NCI-H1092 (cell line): Measurements from ENCODE around the gene GSTM2.
"Not testable (repeated sequence)": the region's sequence is repeated elsewhere in the genome, so short reads cannot be mapped to it uniquely, and the experiment has no call there.

Experiments
- DNase-seq: peaks from one replicate; lab custom pipeline; 2025; lab: John Stamatoyannopoulos, UW

GSTM2 gene

DNA sequence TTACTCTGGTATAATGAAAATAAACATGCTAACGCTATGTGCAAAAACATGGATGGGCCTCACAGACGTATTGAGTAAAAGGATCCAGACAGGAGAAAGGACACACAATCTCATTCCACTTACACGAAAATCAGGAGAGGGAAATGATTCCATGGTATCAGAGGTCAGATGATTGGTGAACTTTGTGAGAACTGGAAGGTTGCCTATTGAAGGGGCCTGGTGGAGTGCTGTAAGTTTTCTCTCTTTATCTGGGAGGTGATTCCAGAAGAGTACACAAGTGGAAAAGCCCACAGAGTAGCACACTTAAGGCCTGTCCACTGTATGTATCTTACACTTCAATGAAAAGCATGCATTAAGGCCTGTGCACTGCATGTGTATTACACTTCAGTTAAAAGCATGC is 9.6 kb downstream of the GSTM2 start:
- no peak for DNase-seq

- not testable (repeated sequence) for DNase-seq
Measured at GRCh38 chr1:109678637-109679036, 10.8 kb downstream of the GSTM2 start.

- not testable (repeated sequence) for DNase-seq
Measured at GRCh38 chr1:109684777-109685176, 16.9 kb downstream of the GSTM2 start.

DNA sequence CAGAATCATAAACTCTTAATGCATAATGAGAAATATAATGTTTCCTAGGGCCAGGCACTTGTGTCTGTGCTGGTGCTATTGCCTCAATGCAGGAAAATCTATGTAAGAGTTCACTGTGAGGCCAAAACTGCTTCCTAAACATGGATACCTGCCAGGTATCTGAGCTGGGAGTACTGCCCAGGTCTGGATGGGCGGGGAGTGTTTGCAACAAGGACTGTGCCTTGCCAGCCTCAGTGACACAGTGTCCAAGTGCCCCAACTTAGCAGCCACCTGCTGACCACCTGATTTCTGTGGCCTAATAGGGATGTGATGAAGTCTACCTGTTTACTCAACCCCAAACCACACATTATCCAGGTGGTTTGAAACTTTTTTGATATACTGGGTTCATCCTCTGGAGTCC is 17.5 kb downstream of the GSTM2 start:
- DNase-seq: not testable (repeated sequence)

DNA sequence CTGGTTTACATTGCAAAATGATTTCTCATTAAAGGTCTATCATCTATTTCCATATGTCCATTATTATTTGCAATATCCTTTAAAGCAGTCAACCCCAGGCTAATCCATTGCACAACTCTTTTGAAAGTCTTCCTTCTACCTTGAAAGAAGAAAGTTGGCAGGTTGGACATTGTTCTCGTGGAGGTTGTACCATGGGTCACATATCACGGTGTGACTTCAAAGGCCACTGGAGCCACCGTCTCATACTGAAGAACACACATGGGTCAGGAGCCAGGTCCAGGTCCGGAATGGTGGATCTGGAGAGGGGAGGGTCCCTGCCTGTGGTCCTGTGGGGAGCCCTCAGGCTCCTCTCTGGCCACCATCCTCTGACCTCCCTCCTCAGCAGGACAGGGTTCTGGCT is 18.0 kb downstream of the GSTM2 start:
- not testable (repeated sequence) for DNase-seq

DNA sequence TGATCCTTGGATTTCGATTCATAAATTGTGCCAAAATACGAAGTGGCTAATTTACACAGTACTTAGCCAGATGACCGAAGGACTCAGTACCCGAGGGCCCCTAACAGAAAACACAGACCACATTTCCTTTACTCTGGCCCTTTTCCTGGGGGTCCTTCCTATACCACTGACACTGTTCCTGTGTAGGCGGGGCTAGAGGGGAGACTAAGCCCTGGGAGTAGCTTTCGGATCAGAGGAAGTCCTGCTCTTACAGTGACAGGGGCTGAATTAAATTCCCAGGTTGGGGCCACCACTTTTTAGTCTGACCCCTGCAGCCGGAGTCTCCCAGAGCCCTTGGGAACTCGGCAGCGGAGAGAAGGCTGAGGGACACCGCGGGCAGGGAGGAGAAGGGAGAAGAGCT is 19.3 kb downstream of the GSTM2 start:
- DNase-seq: not testable (repeated sequence)

GRCh38 chr1:109687641-109688499 is 20.0 kb downstream of the GSTM2 start, which contains the start of gene GSTM1:
Gene GSTM1, plus strand, starts transcription at chr1:109687817. Its CDS starts 57 bp downstream, at chr1:109687874.
- no peak for DNase-seq

DNA sequence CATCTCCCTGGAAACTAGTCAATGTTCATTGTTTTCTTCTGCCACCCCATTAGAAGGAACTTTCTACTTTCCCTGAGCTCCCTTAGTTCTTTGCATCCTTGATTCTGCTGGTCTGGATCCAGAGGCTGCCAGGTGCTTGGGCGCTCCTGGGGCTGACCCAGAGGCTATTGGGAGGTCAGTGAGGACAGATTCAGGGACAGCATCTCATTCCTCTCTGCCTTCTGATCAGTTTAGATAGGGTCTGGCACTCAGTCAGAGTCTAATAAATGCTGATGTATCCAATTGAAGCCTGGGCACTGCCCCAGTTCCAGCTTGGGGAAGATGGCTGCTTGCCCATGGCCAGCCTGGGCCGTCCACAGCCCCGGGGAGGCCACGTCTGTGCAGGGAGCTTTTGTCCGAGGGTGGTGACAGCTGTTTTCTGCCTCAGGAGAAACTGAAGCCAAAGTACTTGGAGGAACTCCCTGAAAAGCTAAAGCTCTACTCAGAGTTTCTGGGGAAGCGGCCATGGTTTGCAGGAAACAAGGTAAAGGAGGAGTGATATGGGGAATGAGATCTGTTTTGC is 22.1 kb downstream of the GSTM2 start:
- no peak for DNase-seq

GRCh38 chr1:109691759-109692158 is 23.9 kb downstream of the GSTM2 start:
- DNase-seq: no peak

GRCh38 chr1:109694400-109694799 is 26.5 kb downstream of the GSTM2 start:
- not testable (repeated sequence) for DNase-seq

GRCh38 chr1:109695138-109695537 is 27.3 kb downstream of the GSTM2 start:
- DNase-seq: not testable (repeated sequence)

GRCh38 chr1:109697066-109697465 is 29.2 kb downstream of the GSTM2 start:
- DNase-seq: no peak

GRCh38 chr1:109697861-109698260 is 30.0 kb downstream of the GSTM2 start:
- DNase-seq: not testable (repeated sequence)

DNA sequence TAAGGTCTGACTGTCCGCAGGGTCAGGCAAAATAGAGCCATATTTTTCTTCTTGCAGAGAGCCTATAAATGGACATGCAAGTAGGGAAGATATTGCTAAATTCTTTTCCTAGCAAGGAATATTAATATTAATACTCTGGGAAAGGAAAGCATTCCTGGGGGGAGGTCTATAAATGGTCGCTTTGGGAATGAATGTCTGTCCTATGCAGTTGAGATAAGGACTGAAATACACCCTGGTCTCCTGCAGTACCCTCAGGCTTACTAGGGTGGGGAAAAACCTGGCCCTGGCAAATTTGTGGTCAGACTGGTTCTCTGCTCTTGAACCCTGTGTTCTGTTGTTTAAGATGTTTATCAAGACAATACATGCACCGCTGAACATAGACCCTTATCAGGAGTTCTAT is 35.1 kb downstream of the GSTM2 start:
- DNase-seq: not testable (repeated sequence)

GRCh38 chr1:109704173-109704572 is 36.3 kb downstream of the GSTM2 start:
- no peak for DNase-seq

GRCh38 chr1:109705411-109705810 is 37.6 kb downstream of the GSTM2 start:
- DNase-seq: no peak

- not testable (repeated sequence) for DNase-seq
Measured at GRCh38 chr1:109708949-109709348, 41.1 kb downstream of the GSTM2 start.

GRCh38 chr1:109709822-109710221 is 42.0 kb downstream of the GSTM2 start:
- DNase-seq: not testable (repeated sequence)

DNA sequence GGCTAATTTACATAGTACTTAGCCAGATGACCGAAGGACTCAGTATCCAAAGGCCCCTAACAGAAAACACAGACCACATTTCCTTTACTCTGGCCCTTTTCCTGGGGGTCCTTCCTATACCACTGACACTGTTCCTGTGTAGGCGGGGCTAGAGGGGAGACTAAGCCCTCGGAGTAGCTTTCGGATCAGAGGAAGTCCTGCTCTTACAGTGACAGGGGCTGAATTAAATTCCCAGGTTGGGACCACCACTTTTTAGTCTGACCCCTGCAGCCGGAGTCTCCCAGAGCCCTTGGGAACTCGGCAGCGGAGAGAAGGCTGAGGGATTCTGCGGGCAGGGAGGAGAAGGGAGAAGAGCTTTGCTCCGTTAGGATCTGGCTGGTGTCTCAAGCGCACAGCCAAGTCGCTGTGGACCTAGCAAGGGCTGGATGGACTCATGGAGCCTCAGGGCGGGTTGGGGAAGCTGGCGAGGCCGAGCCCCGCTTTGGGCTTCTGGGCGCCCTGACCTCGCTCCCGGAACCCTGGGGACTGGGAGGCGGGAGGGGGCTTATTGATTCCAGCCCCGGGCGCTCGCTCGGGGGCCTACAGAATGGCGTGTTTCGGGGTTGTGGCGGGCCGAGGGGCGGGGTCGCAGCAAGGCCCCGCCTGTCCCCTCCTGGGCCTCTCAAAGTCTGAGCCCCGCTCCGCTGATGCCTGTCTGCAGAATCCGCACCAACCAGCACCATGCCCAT is 43.9 kb downstream of the GSTM2 start, which contains the start of gene GSTM5:
TSS of gene GSTM5 (plus strand) at position 659 of the 728 bp plus-strand sequence. CDS start at position 721, 62 bp downstream.
- not testable (repeated sequence) for DNase-seq

DNA sequence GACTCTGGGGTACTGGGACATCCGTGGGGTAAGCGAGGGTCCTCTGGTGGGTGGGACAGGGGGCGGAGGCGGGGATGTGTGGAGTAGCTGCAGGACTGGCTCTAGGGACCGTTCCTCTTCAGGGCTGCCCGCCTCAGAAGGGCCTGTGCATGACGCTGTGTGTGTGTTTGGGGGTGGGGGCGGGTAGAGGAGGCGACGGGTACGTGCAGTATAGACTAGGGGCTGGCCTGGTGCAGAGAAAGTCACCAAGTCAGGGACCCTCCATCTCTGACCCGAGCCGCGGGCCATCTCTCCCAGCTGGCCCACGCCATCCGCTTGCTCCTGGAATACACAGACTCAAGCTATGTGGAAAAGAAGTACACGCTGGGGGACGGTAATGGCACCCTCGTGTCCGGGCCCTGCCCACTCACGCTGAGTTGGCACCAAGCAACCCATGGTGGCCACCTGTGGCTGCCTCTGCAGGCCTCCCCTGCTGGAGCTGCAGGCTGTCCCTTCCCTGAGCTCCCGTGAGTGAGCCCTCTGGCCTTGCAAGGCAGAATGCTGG is 44.5 kb downstream of the GSTM2 start:
- DNase-seq: no peak

DNA sequence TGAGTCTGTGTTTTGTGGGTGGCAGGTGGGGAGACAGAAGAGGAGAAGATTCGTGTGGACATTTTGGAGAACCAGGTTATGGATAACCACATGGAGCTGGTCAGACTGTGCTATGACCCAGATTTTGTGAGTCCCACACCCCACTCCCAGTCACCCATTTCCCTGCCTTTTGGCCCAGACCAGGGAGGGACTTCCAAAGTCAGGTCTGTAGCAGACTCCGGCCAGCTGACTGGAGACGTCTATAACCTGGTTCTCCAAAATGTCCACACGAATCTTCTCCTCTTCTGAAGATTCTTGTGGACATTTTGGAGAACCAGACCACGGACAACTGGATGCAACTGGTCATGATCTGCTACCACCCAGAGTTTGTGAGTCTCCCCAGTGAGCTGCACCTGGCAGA is 45.8 kb downstream of the GSTM2 start:
- DNase-seq: no peak

GRCh38 chr1:109714661-109715372 is 47.0 kb downstream of the GSTM2 start:
- no peak for DNase-seq
